ENCODE results near the gene SELENOK. TPM values are rescaled to one million over a fixed set of nuclear protein-coding genes. Genes with fewer than 3 reads are reported as not detected.
A peak's percentile ranks its signal among the peaks of the same experiment; 100 is the strongest.

SELENOK gene
- polyA plus RNA-seq, 1 donor, result 64.7 TPM

DNA sequence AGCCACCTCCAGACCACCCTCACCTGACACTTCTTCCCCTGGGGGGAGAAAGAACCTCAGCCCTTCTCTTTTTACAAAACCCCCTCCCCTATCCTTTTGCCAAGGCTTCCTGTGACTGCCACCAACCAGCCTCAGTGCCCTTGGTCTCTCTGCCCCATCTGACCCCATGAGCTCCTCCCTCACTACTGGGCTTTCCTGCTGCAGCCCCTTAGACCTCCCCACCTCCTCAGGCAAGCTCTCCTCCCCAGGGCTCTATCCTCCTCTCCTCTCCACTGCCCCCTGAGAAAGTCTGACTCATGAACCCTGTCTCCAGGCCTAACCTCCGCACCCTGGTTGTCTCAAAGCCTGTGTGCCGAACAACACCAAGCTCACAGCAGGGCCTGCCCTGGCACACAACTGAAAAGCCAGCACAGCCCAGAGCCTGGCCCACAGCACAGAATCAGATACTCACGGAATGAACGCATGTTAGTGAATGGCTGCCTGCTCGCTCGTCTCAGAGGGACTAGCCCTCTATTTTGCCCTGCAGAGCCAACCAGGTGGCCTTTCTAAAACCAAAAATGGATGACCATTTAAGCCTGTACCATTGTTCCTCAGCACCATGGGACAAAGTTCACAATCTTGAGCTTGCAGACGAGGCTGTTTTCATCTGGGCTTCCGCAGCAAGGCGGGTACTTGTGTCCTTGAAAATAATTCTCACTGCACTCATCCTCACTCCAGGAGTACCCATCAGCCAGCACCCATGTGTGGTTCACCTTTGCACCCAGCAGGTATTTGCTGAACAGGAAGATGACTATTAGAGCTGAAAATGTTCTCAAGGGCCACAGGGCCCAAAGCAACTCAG lies 47.2 kb downstream of the SELENOK start:
- DNase-seq, result no peak

GRCh38 chr3:53843195-53844177 lies 48.2 kb downstream of the SELENOK start:
- no peak for DNase-seq

DNA sequence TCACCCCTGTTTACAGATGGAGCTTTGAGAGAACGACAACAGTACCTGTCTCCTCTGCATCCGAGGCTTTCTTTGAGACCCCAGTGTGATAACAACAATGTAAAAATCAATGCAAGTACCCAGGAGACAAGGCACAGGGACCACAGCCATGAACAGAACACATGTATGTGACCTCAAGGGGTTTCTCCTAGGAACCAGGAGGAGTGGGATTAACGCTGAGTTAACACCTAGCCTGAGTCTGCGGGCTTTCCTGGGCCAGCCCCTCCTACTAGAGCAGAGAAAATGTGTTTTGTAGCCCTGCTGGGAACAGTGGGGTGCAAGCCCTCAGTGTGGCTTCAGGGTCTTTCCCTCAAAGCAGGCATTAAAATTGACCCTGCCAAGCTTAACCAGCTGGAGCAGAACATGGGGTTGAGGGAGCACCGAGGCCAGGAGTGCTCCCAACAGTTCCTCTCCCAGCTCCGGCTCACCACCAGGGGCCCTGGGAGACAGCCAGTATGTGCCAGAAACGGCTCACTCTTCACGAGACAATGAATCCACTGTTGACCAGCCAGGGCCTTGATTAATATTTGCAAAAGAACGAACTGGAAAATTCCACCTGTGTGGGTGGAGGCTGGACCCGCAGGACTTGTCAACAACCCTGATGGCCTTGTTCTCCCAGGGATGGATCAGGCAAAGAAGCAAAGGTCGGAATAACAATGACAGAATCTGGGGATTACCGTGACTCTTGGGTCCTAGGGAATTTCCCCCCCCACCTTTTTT lies 49.0 kb downstream of the SELENOK start:
- peak; percentile 33 for DNase-seq

GRCh38 chr3:53841296-53841695 lies 50.4 kb downstream of the SELENOK start:
- DNase-seq, result no peak

DNA sequence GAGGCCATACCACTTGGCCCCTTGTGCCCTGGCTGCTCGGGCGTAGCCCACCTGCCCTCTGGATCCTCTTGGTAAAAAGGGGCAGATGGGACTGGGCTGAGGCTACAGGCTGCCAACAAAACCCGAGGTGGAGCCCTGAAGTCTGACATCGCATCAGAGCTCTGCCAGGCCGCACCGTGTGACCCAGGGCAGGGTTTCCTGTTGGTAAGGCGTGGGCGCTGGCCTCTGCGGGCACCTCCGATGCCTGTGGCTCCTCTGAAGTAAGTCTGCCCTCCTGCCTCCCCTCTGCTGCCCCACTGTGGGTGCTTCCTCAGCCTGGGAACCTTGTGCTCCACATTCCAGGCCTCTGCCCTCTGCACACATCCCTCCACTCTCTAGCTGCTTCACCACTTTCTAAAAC lies 54.3 kb downstream of the SELENOK start:
- DNase-seq, result no peak

GRCh38 chr3:53836084-53836872 lies 55.4 kb downstream of the SELENOK start:
- DNase-seq, result no peak

DNA sequence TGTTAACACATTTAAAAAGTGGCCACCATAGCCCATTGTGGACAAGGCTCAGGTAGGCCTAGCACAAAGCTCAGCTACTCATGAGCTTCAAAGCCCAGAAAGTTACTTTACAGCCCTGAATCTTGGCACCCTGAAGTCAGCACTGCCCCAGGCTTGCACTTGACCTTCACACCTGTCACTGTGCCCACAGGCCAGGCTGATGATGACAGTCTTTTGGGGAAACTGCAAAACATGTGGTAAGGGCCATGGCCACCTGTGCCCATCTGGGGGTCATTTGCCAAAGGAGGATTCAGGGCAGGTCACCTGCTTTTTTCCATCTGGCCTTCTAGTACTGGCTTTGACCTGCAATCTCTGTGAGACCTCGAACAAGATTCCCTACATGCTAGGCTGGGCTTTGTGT lies 56.4 kb downstream of the SELENOK start:
- DNase-seq, result no peak

DNA sequence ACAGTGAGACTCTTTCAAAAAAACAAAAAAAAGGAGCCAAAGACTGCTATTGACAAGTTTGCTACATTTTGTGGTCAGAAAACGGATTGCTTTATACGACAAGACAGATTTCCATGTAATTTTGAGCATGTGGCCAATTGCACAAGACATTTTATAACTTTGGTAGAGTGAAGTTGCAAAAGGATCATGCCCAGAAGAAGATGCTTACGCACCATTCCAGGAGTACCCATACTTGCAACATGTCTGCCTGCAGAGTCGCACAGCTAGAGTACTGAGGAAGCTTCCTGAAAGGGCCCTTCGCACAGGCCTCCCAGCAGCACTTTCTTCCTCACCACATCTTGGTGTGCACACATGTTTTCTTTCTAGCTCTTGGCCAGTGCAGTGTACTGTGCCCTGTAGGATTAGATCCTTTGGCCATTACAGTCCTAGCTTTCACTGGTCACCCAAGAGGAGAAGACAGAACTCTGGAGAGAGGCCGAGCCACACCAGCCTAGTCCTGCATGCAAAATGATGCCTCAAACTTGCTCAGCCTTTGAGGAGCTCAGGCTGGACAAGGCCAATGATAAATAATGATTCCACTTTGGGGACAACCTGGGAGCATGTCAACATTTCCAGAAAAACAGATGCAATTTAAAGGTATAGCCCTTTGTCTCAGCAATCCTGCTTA lies 57.1 kb downstream of the SELENOK start:
- no peak for DNase-seq

Other genes with a start within 250 kb of the SELENOK start
- gene CHDH, start 45.4 kb downstream of the SELENOK start, polyA plus RNA-seq (ENCODE audit: insufficient read length), result 8.8 TPM
- 16.7 TPM for gene IL17RB, start 45.3 kb downstream of the SELENOK start, polyA plus RNA-seq (ENCODE audit: insufficient read length)
- gene ACTR8, start 9.7 kb downstream of the SELENOK start, polyA plus RNA-seq (ENCODE audit: insufficient read length), result 51.6 TPM
- gene CACNA2D3, start 230.7 kb upstream of the SELENOK start, polyA plus RNA-seq (ENCODE audit: insufficient read length), result 1.6 TPM